Epithelial cell of proximal tubule (primary cell): ENCODE results near the gene CRIP3. TPM values are rescaled to one million over a fixed set of nuclear protein-coding genes. Genes with fewer than 3 reads are reported as not detected.

Source experiments
- DNase-seq: peaks from one replicate; pipeline ENCODE4 v3.0.0-alpha.2; 2011; ENCODE audit warnings: low read depth
- H3K4me3 ChIP-seq: 2 replicates; pipeline ENCODE4 v1.5.1; 2011; ENCODE audit warnings: low read depth, mild to moderate bottlenecking, low read length
- total RNA-seq: library from RNA; depleted of rRNA; stranded (reverse); fragments of >200 nt; gene quantifications from 2 replicates; pipeline ENCODE4 v1.2.3, GENCODE V29; 2015
- TF ChIP-seq, protein P1 (sequence below): conservative IDR thresholded peaks from 2 replicates; pipeline ENCODE4 v1.5.1; 2012; ENCODE audit warnings: low read depth, mild to moderate bottlenecking, low read length

The CRIP3 gene
- total RNA-seq, 1 donor from 2014 or later = not detected

DNA sequence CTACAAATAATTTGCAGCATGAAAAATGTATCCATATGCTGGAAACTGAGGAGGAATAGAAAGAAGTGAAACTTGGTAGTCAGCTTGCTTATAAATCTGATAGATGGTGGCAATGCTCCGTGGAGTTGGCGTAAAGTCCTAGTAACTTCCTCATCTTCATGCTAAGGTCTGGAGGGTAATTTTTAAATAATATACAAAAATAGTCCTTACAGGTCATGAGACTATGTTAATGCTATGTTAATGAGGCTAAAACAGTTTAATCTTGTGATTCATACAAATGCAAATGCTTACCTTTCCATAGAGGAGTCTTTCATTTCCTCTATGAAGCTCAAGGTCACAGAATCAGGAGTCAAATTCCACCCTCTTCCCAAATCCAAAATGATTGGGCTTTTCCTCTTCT, 9.4 kb upstream of the CRIP3 start:
- DNase-seq = no peak
- no peak overlapping the region for H3K4me3 ChIP-seq
- TF ChIP-seq, protein P1, sequence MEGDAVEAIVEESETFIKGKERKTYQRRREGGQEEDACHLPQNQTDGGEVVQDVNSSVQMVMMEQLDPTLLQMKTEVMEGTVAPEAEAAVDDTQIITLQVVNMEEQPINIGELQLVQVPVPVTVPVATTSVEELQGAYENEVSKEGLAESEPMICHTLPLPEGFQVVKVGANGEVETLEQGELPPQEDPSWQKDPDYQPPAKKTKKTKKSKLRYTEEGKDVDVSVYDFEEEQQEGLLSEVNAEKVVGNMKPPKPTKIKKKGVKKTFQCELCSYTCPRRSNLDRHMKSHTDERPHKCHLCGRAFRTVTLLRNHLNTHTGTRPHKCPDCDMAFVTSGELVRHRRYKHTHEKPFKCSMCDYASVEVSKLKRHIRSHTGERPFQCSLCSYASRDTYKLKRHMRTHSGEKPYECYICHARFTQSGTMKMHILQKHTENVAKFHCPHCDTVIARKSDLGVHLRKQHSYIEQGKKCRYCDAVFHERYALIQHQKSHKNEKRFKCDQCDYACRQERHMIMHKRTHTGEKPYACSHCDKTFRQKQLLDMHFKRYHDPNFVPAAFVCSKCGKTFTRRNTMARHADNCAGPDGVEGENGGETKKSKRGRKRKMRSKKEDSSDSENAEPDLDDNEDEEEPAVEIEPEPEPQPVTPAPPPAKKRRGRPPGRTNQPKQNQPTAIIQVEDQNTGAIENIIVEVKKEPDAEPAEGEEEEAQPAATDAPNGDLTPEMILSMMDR = no peak

DNA sequence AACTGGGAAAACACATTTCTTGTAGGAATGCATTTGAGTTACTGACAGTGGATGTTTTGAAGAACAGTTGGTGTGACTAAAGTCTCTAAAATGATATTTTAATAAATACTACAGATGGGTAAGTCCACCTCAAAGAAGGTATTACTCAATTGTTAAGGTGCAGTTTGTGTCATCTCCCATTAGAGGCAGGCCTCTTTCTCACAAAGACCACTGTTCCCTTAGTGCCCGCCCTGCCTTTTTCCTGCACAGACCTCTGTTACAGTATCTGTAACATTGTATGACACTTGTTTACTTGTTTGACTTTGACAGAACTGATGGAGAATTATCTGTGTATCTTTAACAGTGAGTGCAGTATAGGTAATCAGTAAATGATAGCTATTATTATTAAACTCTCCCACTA, 5.2 kb upstream of the CRIP3 start:
- DNase-seq = no peak
- TF ChIP-seq, protein P1 = no peak
- H3K4me3 ChIP-seq = no peak overlapping the region

DNA sequence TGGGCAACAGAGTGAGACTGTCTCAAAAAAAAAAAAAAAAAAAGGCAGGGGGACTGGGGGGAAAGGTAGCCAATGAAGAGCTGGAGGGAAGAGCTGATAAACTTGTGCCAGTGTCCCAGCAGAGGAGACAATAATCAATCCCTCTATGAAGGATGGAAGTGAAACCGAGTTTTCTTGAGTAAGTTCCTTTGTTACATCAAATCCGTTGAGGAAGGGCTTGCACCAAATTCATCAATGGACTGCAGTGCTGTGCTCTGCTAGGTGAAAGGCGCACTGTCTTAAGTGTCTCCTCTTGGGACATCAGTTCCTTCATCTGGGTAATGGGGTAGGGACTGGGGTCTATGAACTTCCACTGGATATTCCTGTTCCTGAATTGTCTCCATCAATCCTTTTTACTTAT, 3.0 kb upstream of the CRIP3 start:
- DNase-seq = no peak
- H3K4me3 ChIP-seq = no peak overlapping the region

DNA sequence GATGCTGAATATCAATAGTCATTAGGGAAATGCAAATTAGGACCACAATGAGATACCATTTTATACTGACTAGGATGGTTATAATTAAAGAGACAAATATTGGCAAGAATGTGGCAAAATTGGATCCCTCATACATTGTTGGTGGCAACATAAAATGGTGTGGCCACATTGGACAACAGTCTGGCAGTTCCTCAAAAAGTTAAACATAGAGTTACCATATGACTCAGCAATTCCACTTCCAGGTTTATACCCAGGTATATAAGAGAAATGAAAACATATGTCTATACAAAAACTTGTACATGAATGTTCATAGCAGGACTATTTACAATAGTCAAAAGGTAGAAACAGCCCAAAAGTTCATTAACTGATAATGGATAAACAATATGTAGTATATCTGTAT, 2.0 kb upstream of the CRIP3 start:
- TF ChIP-seq, protein P1 = no peak
- no peak overlapping the region for H3K4me3 ChIP-seq
- DNase-seq = no peak

More for the DNA sequence above, 3.0 kb upstream of the CRIP3 start:
- TF ChIP-seq, protein P1 = no peak

DNA sequence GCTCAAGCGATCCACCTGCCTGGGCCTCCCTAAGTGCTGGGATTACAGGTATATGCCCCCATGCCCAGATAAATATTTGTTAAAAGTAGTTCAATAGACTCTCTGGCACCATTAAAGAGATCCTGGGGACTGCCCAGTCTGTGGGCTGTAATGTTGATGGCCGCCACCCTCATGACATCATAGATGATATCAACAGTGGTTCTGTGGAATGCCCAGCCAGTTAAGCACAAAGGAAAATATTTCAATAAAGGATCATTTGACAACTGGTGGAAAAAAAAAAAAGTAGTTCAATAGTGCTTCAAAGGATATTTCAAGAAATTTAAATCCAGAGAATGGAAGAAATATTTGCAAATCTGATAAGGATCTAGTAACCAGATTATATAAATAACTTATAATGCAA, 1.5 kb upstream of the CRIP3 start:
- no peak for DNase-seq
- TF ChIP-seq, protein P1 = no peak
- H3K4me3 ChIP-seq = no peak overlapping the region

DNA sequence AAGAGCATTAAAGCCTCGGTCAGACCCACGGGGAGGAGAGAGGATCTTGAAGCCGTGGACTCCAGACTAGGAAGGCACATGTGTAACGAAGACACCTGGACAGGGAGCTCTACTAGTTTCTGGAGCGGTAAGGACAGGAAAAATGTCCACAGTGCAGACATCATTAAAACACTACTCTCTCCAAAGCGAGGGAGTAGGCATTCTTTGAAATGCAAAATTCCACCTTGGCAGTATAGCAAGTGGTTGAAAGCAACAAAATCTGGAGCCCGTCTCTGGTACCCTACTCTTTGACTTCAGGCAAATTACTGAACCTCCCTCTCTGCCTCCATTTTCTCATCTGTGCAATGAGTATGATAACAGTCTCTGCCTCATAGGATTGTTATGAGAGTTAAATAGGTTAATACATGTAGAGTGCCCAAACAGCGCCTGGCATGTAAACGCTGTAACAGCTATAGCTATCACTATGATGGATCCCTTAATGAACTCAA, 408 bp upstream of the CRIP3 start:
- TF ChIP-seq, protein P1 = no peak
- DNase-seq = no peak
- H3K4me3 ChIP-seq = peak overlapping the region; percentile 41

DNA sequence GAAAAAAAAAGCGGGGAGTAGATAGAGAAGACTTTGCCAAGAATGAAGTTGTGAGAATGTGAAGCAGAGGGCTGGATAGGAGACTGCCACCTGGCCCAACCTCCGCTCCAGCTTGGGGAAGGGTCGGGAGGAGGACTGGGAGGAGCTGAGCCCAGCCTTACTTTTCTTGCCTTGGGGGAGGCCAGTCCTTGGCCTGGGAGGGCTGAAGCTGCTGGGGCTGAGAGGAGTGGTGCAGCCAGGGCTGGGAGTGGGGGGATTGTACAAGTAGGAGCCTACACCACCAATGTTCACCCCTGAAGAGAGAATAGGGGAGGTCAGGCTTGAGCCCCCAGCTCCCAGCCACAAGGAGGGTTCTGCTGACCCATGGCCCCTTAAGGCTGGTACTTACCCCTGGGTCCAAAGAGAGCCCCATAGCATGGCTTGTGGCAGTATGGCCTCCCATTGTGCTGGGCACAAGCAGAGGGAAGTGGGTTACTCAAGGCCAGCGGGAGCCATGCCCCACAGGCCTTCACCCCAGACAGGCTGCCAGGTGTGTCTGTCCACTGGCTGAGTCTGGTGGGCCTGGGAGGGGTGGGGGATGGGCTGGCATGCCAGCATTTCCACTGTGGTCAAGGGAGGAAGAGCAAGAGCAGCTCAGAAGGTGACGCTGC, 1.1 kb downstream of the CRIP3 start:
- no peak overlapping the region for H3K4me3 ChIP-seq
- TF ChIP-seq, protein P1 = no peak
- no peak for DNase-seq
